B cell (primary cell): ENCODE measurements around the gene SIDT2. TPM values are rescaled to one million over a fixed set of nuclear protein-coding genes. Genes with fewer than 3 reads are reported as not detected.

Source experiments
- ATAC-seq: fragments of 200-7000 bp; cut with Tn5 transposase; one replicate; pipeline ENCODE4 v1.10.0; 2021; ENCODE audit warnings: low read depth, mild to moderate bottlenecking, moderate number of reproducible peaks, moderate library complexity
- CTCF ChIA-PET: fragments of 350-600 bp; sonication (Branson Sonifier 250); formaldehyde crosslinking; loops from one replicate; lab custom pipeline; 2021; ENCODE audit warnings: antibody characterized with exemption, inconsistent platforms; lab: Charles Lee
- POLR2A ChIA-PET: fragments of 350-600 bp; sonication (Branson Sonifier 250); formaldehyde crosslinking; loops from one replicate; lab custom pipeline; 2021; ENCODE audit warnings: antibody characterized with exemption; lab: Charles Lee
- DNase-seq: peaks from one replicate; pipeline ENCODE4 v3.0.0; 2013
- H2AFZ ChIP-seq: 2 replicates; pipeline ENCODE4 v1.6.1; 2012; ENCODE audit warnings: mild to moderate bottlenecking, low read depth, low read length; ENCODE audit not compliant: insufficient read depth, poor library complexity, severe bottlenecking
- H3K27ac ChIP-seq, 2 donors: 1 replicate in 1 of 2; 2 replicates in 1 of 2; pipeline ENCODE4 v1.5.1; 2012 to 2013; ENCODE audit warnings: low read length in 2 of 2, mild to moderate bottlenecking in 2 of 2, moderate library complexity in 1 of 2
- H3K27me3 ChIP-seq, 4 experiments: fragments of 200-600 bp in 1 of 4; sonication (generic) in 1 of 4; replicated peaks in 1 of 4; 1 replicate in 2 of 4; 2 replicates in 2 of 4; pipeline versions ENCODE4 v1.6.1 to v1.7.0; 2013 to 2016; ENCODE audit warnings: low read length in 3 of 4, mild to moderate bottlenecking in 2 of 4, mixed read lengths in 1 of 4, moderate library complexity in 1 of 4; ENCODE audit not compliant: insufficient read depth in 4 of 4, control insufficient read depth in 3 of 4; ENCODE audit errors: control extremely low read depth in 1 of 4
- H3K36me3 ChIP-seq, 2 experiments: replicated peaks in 1 of 2; 1 replicate in 1 of 2; 2 replicates in 1 of 2; pipeline versions ENCODE4 v1.6.1 to v1.7.1; 2013; ENCODE audit warnings: low read length in 1 of 2; ENCODE audit not compliant: insufficient read depth in 2 of 2, control insufficient read depth in 1 of 2; ENCODE audit errors: control extremely low read depth in 1 of 2, extremely low read depth in 1 of 2
- H3K4me1 ChIP-seq, 2 donors: fragments of 200-600 bp in 1 of 2; sonication (generic) in 1 of 2; 1 replicate in 1 of 2; 2 replicates in 1 of 2; pipeline versions ENCODE4 v1.5.1 to v1.6.1; 2013 to 2017; ENCODE audit warnings: low read length in 2 of 2; ENCODE audit not compliant: control insufficient read depth in 2 of 2, insufficient read depth in 2 of 2
- H3K4me2 ChIP-seq: replicated peaks from 2 replicates; pipeline ENCODE3; 2012; ENCODE audit warnings: mild to moderate bottlenecking, low read depth, low read length; ENCODE audit not compliant: poor library complexity, severe bottlenecking
- H3K4me3 ChIP-seq, 5 experiments: fragments of 200-600 bp in 1 of 5; sonication (generic) in 1 of 5; 1 replicate in 3 of 5; 2 replicates in 2 of 5; pipeline versions ENCODE4 v1.5.1 to v1.7.0; 2011 to 2016; ENCODE audit warnings: low read length in 4 of 5, mild to moderate bottlenecking in 4 of 5, low read depth in 2 of 5, control low read depth in 1 of 5, moderate library complexity in 1 of 5; ENCODE audit not compliant: insufficient read depth in 1 of 5; ENCODE audit errors: control extremely low read depth in 1 of 5, extremely low read depth in 1 of 5
- H3K79me2 ChIP-seq: fragments of 200-600 bp; sonication (generic); one replicate; pipeline ENCODE4 v1.6.0; 2016; ENCODE audit warnings: low read length; ENCODE audit not compliant: control insufficient read depth, insufficient read depth
- H3K9ac ChIP-seq: fragments of 200-600 bp; sonication (generic); 2 replicates; pipeline ENCODE4 v1.6.1; 2017; ENCODE audit warnings: mild to moderate bottlenecking, low read length, moderate library complexity
- H3K9me3 ChIP-seq, 3 donors: one replicate each; pipeline versions ENCODE4 v1.6.1 to v1.7.1; 2013; ENCODE audit warnings: low read length in 2 of 3; ENCODE audit not compliant: control insufficient read depth in 2 of 3, insufficient read depth in 1 of 3; ENCODE audit errors: control extremely low read depth in 1 of 3
- H4K20me1 ChIP-seq: 2 replicates; pipeline ENCODE4 v1.6.0; 2012; ENCODE audit warnings: mild to moderate bottlenecking, low read length; ENCODE audit not compliant: insufficient read depth, control insufficient read depth, poor library complexity, severe bottlenecking
- H3K27ac Mint-ChIP-seq: one replicate; pipeline ENCODE4 v1.8.0; 2021; ENCODE audit warnings: mixed read lengths
- H3K27me3 Mint-ChIP-seq: one replicate; pipeline ENCODE4 v1.8.0; 2021; ENCODE audit warnings: mixed read lengths
- H3K4me1 Mint-ChIP-seq: one replicate; pipeline ENCODE4 v1.8.0; 2021; ENCODE audit warnings: mixed read lengths
- H3K4me3 Mint-ChIP-seq: one replicate; pipeline ENCODE4 v1.8.0; 2021; ENCODE audit warnings: mixed read lengths
- H3K9me3 Mint-ChIP-seq: one replicate; pipeline ENCODE4 v1.8.0; 2022; ENCODE audit warnings: mixed read lengths; ENCODE audit not compliant: insufficient read depth
- CTCF ChIP-seq: fragments of 200-600 bp; IDR thresholded peaks from one replicate; pipeline ENCODE4 v1.8.0; 2022; ENCODE audit warnings: antibody characterized with exemption, mild to moderate bottlenecking
- EZH2 ChIP-seq: IDR thresholded peaks from 2 replicates; pipeline ENCODE4 v1.6.1; 2012; ENCODE audit warnings: borderline replicate concordance, low read depth, mild to moderate bottlenecking, moderate library complexity, low read length; ENCODE audit not compliant: insufficient read depth, poor library complexity, severe bottlenecking
- WGBS: methylation state at CpG from one replicate; pipeline ENCODE4 v1.1.5; 2013; ENCODE audit warnings: missing lambda C conversion rate; ENCODE audit not compliant: insufficient coverage; 5-methylcytosine and 5-hydroxymethylcytosine counted together
- intact Hi-C: fragments of 100-400 bp; cut with micrococcal nuclease; formaldehyde crosslinking; loops from one replicate; pipeline ENCODE4 v1.10.0; 2022
- polyA plus RNA-seq: library from polyadenylated mRNA; depleted of rRNA; stranded (reverse); fragments of >200 nt; gene quantifications from 2 replicates; pipeline ENCODE4 v1.2.3, GENCODE V29; 2012
- total RNA-seq, 2 donors: library from RNA; stranded (reverse); fragments of 120-200 nt in 1 of 2; gene quantifications; 1 replicate in 1 of 2; 2 replicates in 1 of 2; pipeline versions ENCODE4 v1.2.3 to v1.2.4, GENCODE V29; 2013 to 2022

The SIDT2 gene
- total and polyA plus RNA-seq, 2 donors (not counting 1 experiment from before 2014, with no cell fraction given): 78.9 to 241 TPM

GRCh38 chr11:117195258-117195657 lies 16.7 kb downstream of the SIDT2 start:
- no peaks in the 10 kb centered on the region for H3K9me3 ChIP-seq
- H3K79me2 ChIP-seq: peaks cover 15% of the 10 kb centered on the region
- H3K27ac ChIP-seq: no peak overlapping the region
- CTCF ChIA-PET: interaction anchor here (0.6 to 3.6 kb wide), 5 partner anchors 9 to 32 kb away, joined by 3 to 26 read pairs (median 5); no protein-coding TSS in a partner anchor
- no peaks in the 10 kb centered on the region for H3K27me3 ChIP-seq
- intact Hi-C loops: no loop called here
- Mint-ChIP-seq H3K27ac (peak overlapping the region; percentile 50), H3K4me3 (no peak overlapping the region), H3K9me3 (no peaks in the 10 kb centered on the region), H3K4me1 (peaks cover 39% of the 10 kb centered on the region), H3K27me3 (no peaks in the 10 kb centered on the region)
- peaks cover 0 to 81% of the 10 kb centered on the region in 2 experiments for H3K36me3 ChIP-seq
- no peak for ATAC-seq
- no peak overlapping the region for H3K4me2 ChIP-seq
- no peak for DNase-seq
- H3K4me1 ChIP-seq: peaks cover 5 to 35% of the 10 kb centered on the region in 2 donors
- TF ChIP-seq CTCF (no peak), EZH2 (no peak)
- 94% methylated on average over 4 of the region's 4 CpGs for WGBS
- no peak overlapping the region for H3K4me3 ChIP-seq
- H2AFZ ChIP-seq: no peak overlapping the region
- H4K20me1 ChIP-seq: peaks cover 11% of the 10 kb centered on the region
- H3K9ac ChIP-seq: no peak overlapping the region
- POLR2A ChIA-PET: interaction anchor here (0.7 kb wide), 1 partner anchor 1140 kb away, joined by 7 read pairs; no protein-coding TSS in a partner anchor

- Histone ChIP-seq H3K9ac (no peak overlapping the region), H3K4me2 (no peak overlapping the region), H3K36me3 (peaks cover 0 to 80% of the 10 kb centered on the region in 2 experiments), H4K20me1 (peaks cover 11% of the 10 kb centered on the region), H3K4me1 (peaks cover 2 to 35% of the 10 kb centered on the region in 2 donors), H3K79me2 (peaks cover 10% of the 10 kb centered on the region), H3K4me3 (no peak overlapping the region), H3K9me3 (no peaks in the 10 kb centered on the region), H2AFZ (no peak overlapping the region), H3K27ac (no peak overlapping the region), H3K27me3 (no peaks in the 10 kb centered on the region)
- POLR2A ChIA-PET: no interaction called here
- H3K9me3 Mint-ChIP-seq: no peaks in the 10 kb centered on the region
- no peak overlapping the region for H3K4me3 Mint-ChIP-seq
- 85% methylated on average over 19 of the region's 19 CpGs for WGBS
- CTCF ChIA-PET: interaction anchor here (3.6 kb wide), 1 partner anchor 14 kb away, joined by 26 read pairs; no protein-coding TSS in a partner anchor
- DNase-seq (no peak), ATAC-seq (no peak)
- peaks cover 37% of the 10 kb centered on the region for H3K4me1 Mint-ChIP-seq
- intact Hi-C loops: no loop called here
- H3K27ac Mint-ChIP-seq: peak overlapping the region; percentile 65
- no peak for TF ChIP-seq EZH2
- no peak for TF ChIP-seq CTCF
- H3K27me3 Mint-ChIP-seq: no peaks in the 10 kb centered on the region
Observed at GRCh38 chr11:117195761-117196160, 17.2 kb downstream of the SIDT2 start.
